HPDE6-E6E7 (cell line): ENCODE measurements around the gene UBR1.
"Not testable (repeated sequence)": the region's sequence is repeated elsewhere in the genome, so short reads cannot be mapped to it uniquely, and the experiment has no call there.

ENCODE experiments used
- DNase-seq: peaks from one replicate; pipeline ENCODE4 v3.0.0; 2011; ENCODE audit warnings: missing footprints; ENCODE audit errors: extremely low spot score

Gene UBR1

DNA sequence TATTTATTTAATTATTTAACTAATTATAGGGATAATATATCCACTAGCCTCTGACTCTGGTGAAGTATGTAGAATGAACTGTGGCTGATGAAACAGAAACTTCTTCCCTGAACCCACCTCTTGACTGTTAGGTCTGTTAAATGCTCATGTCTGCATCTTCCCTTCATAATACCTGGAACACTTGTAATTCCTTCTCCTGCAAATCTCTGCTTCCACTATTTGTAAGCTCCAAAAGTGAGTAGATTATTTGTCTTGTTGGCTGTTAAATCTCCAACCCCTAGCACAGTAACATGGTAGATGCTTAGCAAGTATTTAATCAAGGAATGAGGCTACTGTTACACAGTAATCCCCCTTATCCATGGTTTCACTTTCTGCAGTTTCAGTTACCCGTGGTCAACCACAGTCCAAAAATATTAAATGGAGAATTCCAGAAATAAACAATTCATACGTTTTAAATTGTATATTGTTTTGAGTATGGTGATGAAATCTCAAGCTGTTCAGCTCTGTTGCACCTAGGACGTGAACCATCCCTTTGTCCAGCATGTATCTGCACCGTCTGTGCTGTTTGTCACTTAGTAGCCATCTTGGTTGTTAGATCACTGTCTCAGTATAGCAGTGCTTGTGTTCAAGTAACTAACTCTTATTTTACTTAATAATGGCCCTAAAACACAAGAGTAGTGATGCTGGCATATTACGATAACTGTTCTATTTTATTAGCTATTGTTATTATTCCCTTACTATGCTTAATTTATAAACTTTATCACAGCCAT, 190.9 kb downstream of the UBR1 start:
- no peak for DNase-seq

- no peak for DNase-seq
Observed at GRCh38 chr15:42911058-42911592, 194.7 kb downstream of the UBR1 start.

- DNase-seq = no peak
Observed at GRCh38 chr15:42908538-42908937, 197.3 kb downstream of the UBR1 start.

- DNase-seq = no peak
Observed at GRCh38 chr15:42903388-42904324, 202.2 kb downstream of the UBR1 start.

DNA sequence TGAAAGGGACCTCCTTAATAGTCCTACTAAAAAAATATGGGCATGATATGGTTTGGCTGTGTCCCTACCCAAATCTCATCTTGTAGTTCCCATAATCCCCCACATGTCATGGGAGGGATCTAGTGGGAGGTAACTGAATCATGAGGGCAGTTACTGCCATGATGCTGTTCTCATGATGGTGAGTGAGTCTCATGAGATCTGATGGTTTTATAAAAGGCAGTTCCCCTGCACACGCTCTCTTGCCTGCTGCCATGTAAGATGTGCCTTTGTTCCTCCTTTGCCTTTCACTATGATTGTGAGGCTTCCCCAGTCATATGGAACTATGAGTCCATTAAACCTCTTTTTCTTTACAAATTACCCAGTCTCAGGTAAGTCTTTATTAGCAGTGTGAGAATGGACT, 211.9 kb downstream of the UBR1 start:
- DNase-seq = not testable (repeated sequence)
